Measurements from ENCODE around the gene CRYL1.

- TF ChIP-seq NKX3-1 (CRISPR knock-in tag; IDR thresholded peaks at IDR 0.05), result no peak
- TF ChIP-seq ZNF10 (CRISPR knock-in tag; IDR thresholded peaks at IDR 0.05; ENCODE audit: borderline replicate concordance, low read depth), result no peak
- TF ChIP-seq, protein P1, sequence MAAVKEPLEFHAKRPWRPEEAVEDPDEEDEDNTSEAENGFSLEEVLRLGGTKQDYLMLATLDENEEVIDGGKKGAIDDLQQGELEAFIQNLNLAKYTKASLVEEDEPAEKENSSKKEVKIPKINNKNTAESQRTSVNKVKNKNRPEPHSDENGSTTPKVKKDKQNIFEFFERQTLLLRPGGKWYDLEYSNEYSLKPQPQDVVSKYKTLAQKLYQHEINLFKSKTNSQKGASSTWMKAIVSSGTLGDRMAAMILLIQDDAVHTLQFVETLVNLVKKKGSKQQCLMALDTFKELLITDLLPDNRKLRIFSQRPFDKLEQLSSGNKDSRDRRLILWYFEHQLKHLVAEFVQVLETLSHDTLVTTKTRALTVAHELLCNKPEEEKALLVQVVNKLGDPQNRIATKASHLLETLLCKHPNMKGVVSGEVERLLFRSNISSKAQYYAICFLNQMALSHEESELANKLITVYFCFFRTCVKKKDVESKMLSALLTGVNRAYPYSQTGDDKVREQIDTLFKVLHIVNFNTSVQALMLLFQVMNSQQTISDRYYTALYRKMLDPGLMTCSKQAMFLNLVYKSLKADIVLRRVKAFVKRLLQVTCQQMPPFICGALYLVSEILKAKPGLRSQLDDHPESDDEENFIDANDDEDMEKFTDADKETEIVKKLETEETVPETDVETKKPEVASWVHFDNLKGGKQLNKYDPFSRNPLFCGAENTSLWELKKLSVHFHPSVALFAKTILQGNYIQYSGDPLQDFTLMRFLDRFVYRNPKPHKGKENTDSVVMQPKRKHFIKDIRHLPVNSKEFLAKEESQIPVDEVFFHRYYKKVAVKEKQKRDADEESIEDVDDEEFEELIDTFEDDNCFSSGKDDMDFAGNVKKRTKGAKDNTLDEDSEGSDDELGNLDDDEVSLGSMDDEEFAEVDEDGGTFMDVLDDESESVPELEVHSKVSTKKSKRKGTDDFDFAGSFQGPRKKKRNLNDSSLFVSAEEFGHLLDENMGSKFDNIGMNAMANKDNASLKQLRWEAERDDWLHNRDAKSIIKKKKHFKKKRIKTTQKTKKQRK (IDR thresholded peaks at IDR 0.05; ENCODE audit: low read length), result no peak
- TF ChIP-seq, protein P2, sequence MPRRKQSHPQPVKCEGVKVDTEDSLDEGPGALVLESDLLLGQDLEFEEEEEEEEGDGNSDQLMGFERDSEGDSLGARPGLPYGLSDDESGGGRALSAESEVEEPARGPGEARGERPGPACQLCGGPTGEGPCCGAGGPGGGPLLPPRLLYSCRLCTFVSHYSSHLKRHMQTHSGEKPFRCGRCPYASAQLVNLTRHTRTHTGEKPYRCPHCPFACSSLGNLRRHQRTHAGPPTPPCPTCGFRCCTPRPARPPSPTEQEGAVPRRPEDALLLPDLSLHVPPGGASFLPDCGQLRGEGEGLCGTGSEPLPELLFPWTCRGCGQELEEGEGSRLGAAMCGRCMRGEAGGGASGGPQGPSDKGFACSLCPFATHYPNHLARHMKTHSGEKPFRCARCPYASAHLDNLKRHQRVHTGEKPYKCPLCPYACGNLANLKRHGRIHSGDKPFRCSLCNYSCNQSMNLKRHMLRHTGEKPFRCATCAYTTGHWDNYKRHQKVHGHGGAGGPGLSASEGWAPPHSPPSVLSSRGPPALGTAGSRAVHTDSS (CRISPR knock-in tag; conservative IDR thresholded peaks at IDR 0.05), result no peak
- no peak for TF ChIP-seq CTCF (CRISPR knock-in tag; IDR thresholded peaks at IDR 0.05)
- TF ChIP-seq ZNF792 (CRISPR knock-in tag; IDR thresholded peaks at IDR 0.05), result no peak
- TF ChIP-seq, protein P3, sequence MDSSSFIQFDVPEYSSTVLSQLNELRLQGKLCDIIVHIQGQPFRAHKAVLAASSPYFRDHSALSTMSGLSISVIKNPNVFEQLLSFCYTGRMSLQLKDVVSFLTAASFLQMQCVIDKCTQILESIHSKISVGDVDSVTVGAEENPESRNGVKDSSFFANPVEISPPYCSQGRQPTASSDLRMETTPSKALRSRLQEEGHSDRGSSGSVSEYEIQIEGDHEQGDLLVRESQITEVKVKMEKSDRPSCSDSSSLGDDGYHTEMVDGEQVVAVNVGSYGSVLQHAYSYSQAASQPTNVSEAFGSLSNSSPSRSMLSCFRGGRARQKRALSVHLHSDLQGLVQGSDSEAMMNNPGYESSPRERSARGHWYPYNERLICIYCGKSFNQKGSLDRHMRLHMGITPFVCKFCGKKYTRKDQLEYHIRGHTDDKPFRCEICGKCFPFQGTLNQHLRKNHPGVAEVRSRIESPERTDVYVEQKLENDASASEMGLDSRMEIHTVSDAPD (CRISPR knock-in tag; IDR thresholded peaks at IDR 0.05), result no peak
- TF ChIP-seq EZH2 (conservative IDR thresholded peaks at IDR 0.05; ENCODE audit: low read depth, low read length), result no peak
- no peak for TF ChIP-seq YEATS2 (CRISPR knock-in tag; IDR thresholded peaks at IDR 0.05; ENCODE audit: borderline replicate concordance)
- TF ChIP-seq ZNF263 (CRISPR knock-in tag; IDR thresholded peaks at IDR 0.05), result no peak
- TF ChIP-seq CCAR2 (optimal IDR thresholded peaks at IDR 0.05; ENCODE audit: low read depth, low read length), result no peak
- no peak for TF ChIP-seq ARNT (IDR thresholded peaks at IDR 0.05)
- TF ChIP-seq TCF7L2 (IDR thresholded peaks at IDR 0.05; ENCODE audit: low read depth, low read length), result no peak
- TF ChIP-seq RFXAP (CRISPR knock-in tag; IDR thresholded peaks at IDR 0.05; ENCODE audit: borderline replicate concordance), result no peak
These were observed 64.9 kb downstream of the CRYL1 start for GRCh38 chr13:20460761-20461160.

Data from HepG2 (cell line).